H7 (cell line): ENCODE measurements around the gene BTBD16. TPM values are rescaled to one million over a fixed set of nuclear protein-coding genes. Genes with fewer than 3 reads are reported as not detected.

Source experiments
- DNase-seq: peaks from one replicate; pipeline ENCODE4 v3.0.0; 2012
- H3K27me3 ChIP-seq: 2 replicates; pipeline ENCODE4 v1.6.0; 2011; ENCODE audit warnings: mild to moderate bottlenecking, low read length; ENCODE audit not compliant: control insufficient read depth, insufficient read depth
- H3K36me3 ChIP-seq: replicated peaks from 2 replicates; pipeline ENCODE4 v1.5.1; 2011; ENCODE audit warnings: low read length; ENCODE audit not compliant: control insufficient read depth, insufficient read depth
- H3K4me3 ChIP-seq: 2 replicates; pipeline ENCODE4 v1.5.1; 2011; ENCODE audit warnings: low read depth, mild to moderate bottlenecking, control low read depth, low read length, moderate library complexity; ENCODE audit not compliant: insufficient read depth
- total RNA-seq: library from RNA; depleted of rRNA; stranded (reverse); fragments of >200 nt; shearing (Covaris generic); gene quantifications from 2 replicates; pipeline ENCODE4 v1.2.3, GENCODE V29; 2014

The BTBD16 gene
- total RNA-seq, 1 experiment from 2014 or later: 0.42 TPM

- Histone ChIP-seq H3K27me3 (no peaks in the 10 kb centered on the region), H3K4me3 (no peak overlapping the region), H3K36me3 (no peaks in the 10 kb centered on the region)
- DNase-seq: no peak
Measured at GRCh38 chr10:122291739-122292138, 20.6 kb downstream of the BTBD16 start.

- H3K4me3 ChIP-seq: no peak overlapping the region
- no peak for DNase-seq
- H3K36me3 ChIP-seq: no peaks in the 10 kb centered on the region
- H3K27me3 ChIP-seq: no peaks in the 10 kb centered on the region
Measured at GRCh38 chr10:122292376-122292775, 21.3 kb downstream of the BTBD16 start.

GRCh38 chr10:122293156-122293960, 22.3 kb downstream of the BTBD16 start:
- H3K4me3 ChIP-seq: no peak overlapping the region
- no peak for DNase-seq
- H3K36me3 ChIP-seq: no peaks in the 10 kb centered on the region
- no peaks in the 10 kb centered on the region for H3K27me3 ChIP-seq

GRCh38 chr10:122293961-122294380, 22.9 kb downstream of the BTBD16 start:
- H3K27me3 ChIP-seq: no peaks in the 10 kb centered on the region
- no peak overlapping the region for H3K4me3 ChIP-seq
- no peaks in the 10 kb centered on the region for H3K36me3 ChIP-seq
- DNase-seq: no peak

- H3K36me3 ChIP-seq: no peaks in the 10 kb centered on the region
- no peaks in the 10 kb centered on the region for H3K27me3 ChIP-seq
- DNase-seq: no peak
- H3K4me3 ChIP-seq: no peak overlapping the region
Measured at GRCh38 chr10:122294511-122295450, 23.7 kb downstream of the BTBD16 start.

GRCh38 chr10:122295451-122295809, 24.3 kb downstream of the BTBD16 start:
- no peak for DNase-seq
- Histone ChIP-seq H3K4me3 (no peak overlapping the region), H3K36me3 (no peaks in the 10 kb centered on the region), H3K27me3 (no peaks in the 10 kb centered on the region)

- DNase-seq: no peak
- Histone ChIP-seq H3K36me3 (no peaks in the 10 kb centered on the region), H3K4me3 (no peak overlapping the region), H3K27me3 (no peaks in the 10 kb centered on the region)
Measured at GRCh38 chr10:122296363-122297120, 25.4 kb downstream of the BTBD16 start.

GRCh38 chr10:122297583-122297982, 26.5 kb downstream of the BTBD16 start:
- no peak for DNase-seq

GRCh38 chr10:122298206-122298597, 27.1 kb downstream of the BTBD16 start:
- H3K27me3 ChIP-seq: no peaks in the 10 kb centered on the region
- H3K4me3 ChIP-seq: no peak overlapping the region
- DNase-seq: no peak
- H3K36me3 ChIP-seq: no peaks in the 10 kb centered on the region

More at GRCh38 chr10:122297583-122297982, 26.5 kb downstream of the BTBD16 start:
- Histone ChIP-seq H3K27me3 (no peaks in the 10 kb centered on the region), H3K36me3 (no peaks in the 10 kb centered on the region), H3K4me3 (no peak overlapping the region)

GRCh38 chr10:122298598-122299301, 27.7 kb downstream of the BTBD16 start:
- Histone ChIP-seq H3K27me3 (no peaks in the 10 kb centered on the region), H3K4me3 (no peak overlapping the region), H3K36me3 (no peaks in the 10 kb centered on the region)
- DNase-seq: peak; percentile 88

GRCh38 chr10:122299423-122300075, 28.5 kb downstream of the BTBD16 start:
- Histone ChIP-seq H3K27me3 (no peaks in the 10 kb centered on the region), H3K4me3 (no peak overlapping the region), H3K36me3 (no peaks in the 10 kb centered on the region)
- DNase-seq: no peak

- Histone ChIP-seq H3K4me3 (no peak overlapping the region), H3K36me3 (no peaks in the 10 kb centered on the region), H3K27me3 (no peaks in the 10 kb centered on the region)
- DNase-seq: no peak
Measured at GRCh38 chr10:122301055-122301810, 30.1 kb downstream of the BTBD16 start.

GRCh38 chr10:122301811-122302115, 30.7 kb downstream of the BTBD16 start:
- Histone ChIP-seq H3K4me3 (no peak overlapping the region), H3K36me3 (no peaks in the 10 kb centered on the region), H3K27me3 (no peaks in the 10 kb centered on the region)
- DNase-seq: no peak
